SU-DHL-6 (cell line): ENCODE measurements around the gene DISP1.

ENCODE experiments used
- H2AFZ ChIP-seq: fragments of 200-600 bp; sonication (generic); 2 replicates; pipeline ENCODE4 v1.6.1; 2014; ENCODE audit warnings: low read depth, mild to moderate bottlenecking, moderate library complexity, mixed read lengths, antibody characterized with exemption, low read length; ENCODE audit not compliant: severe bottlenecking
- H3F3A ChIP-seq: fragments of 200-600 bp; shearing (Covaris generic); 2 replicates; pipeline ENCODE4 v1.6.0; 2016; ENCODE audit warnings: antibody characterized with exemption, mild to moderate bottlenecking; ENCODE audit not compliant: insufficient read depth
- H3K27ac ChIP-seq: fragments of 200-600 bp; sonication (generic); 2 replicates; pipeline ENCODE4 v1.5.1; 2016; ENCODE audit warnings: low read depth, mild to moderate bottlenecking, low read length, moderate library complexity, mixed read lengths
- H3K27me3 ChIP-seq: fragments of 200-600 bp; sonication (generic), shearing (Covaris generic); 2 replicates; pipeline ENCODE4 v1.6.0; 2014; ENCODE audit warnings: mild to moderate bottlenecking, low read length
- H3K36me3 ChIP-seq: fragments of 200-600 bp; sonication (generic); 2 replicates; pipeline ENCODE4 v1.6.1; 2014; ENCODE audit warnings: mild to moderate bottlenecking, low read length, mixed read lengths
- H3K4me2 ChIP-seq: fragments of 300-600, 200-600 bp; shearing (Covaris generic), sonication (generic); 2 replicates; pipeline ENCODE4 v1.6.0; 2014; ENCODE audit warnings: low read length, low read depth, mild to moderate bottlenecking; ENCODE audit not compliant: poor library complexity, severe bottlenecking
- H3K4me3 ChIP-seq: fragments of 200-600 bp; sonication (generic); 2 replicates; pipeline ENCODE4 v1.5.1; 2014; ENCODE audit warnings: antibody characterized with exemption, low read length, mild to moderate bottlenecking, mixed read lengths; ENCODE audit not compliant: insufficient read depth, poor library complexity, severe bottlenecking
- H3K79me2 ChIP-seq: fragments of 200-600 bp; sonication (generic); 2 replicates; pipeline ENCODE4 v1.6.1; 2014; ENCODE audit warnings: mild to moderate bottlenecking, low read length, moderate library complexity; ENCODE audit not compliant: insufficient read depth
- H3K9ac ChIP-seq: fragments of 200-600 bp; sonication (generic); 2 replicates; pipeline ENCODE4 v1.7.0; 2014; ENCODE audit warnings: mild to moderate bottlenecking, low read length
- H3K9me2 ChIP-seq: fragments of 200-600 bp; sonication (generic); replicated peaks from 2 replicates; pipeline ENCODE4 v1.6.1; 2014; ENCODE audit warnings: low read length; ENCODE audit not compliant: insufficient read depth
- H3K9me3 ChIP-seq: fragments of 200-600 bp; sonication (generic); 2 replicates; pipeline ENCODE4 v1.6.1; 2014; ENCODE audit warnings: low read length, mixed read lengths; ENCODE audit not compliant: insufficient read depth
- H4K20me1 ChIP-seq: fragments of 200-600 bp; sonication (generic); 2 replicates; pipeline ENCODE4 v1.6.1; 2014; ENCODE audit warnings: low read depth, mild to moderate bottlenecking, antibody characterized with exemption, low read length, moderate library complexity, mixed read lengths
- EZH2phosphoT487 ChIP-seq: fragments of 200-600 bp; sonication (generic), shearing (Covaris generic); conservative IDR thresholded peaks from 2 replicates; pipeline ENCODE4 v1.6.1; 2018; ENCODE audit warnings: mild to moderate bottlenecking, antibody characterized with exemption, low read length, moderate library complexity, mixed read lengths
- TF ChIP-seq, protein P1 (sequence below): fragments of 200-600 bp; sonication (generic); IDR thresholded peaks from one replicate; pipeline ENCODE4 v1.5.1; 2017; ENCODE audit warnings: antibody characterized with exemption, mild to moderate bottlenecking, low read length, moderate library complexity; ENCODE audit not compliant: insufficient read depth, poor library complexity, severe bottlenecking

DISP1 gene

DNA sequence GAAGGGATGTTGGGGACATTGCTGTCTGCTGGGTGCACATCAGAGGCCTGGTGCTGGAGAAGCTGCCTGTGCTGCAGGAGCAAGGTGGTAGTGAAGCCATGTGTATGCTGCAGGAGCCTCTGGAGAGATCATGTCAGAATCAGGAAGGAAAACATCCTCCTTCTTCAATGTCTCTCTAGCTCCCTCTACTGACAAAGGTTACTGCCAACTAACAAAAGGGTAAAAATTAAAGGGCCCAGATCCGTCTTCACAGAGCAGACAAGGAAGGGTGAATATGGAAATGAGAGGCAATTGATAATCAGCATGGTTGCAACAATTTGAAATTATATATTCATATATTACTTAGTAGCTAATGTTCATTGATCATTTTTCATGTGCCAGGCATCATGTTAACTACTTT is 45.7 kb upstream of the DISP1 start:
- Histone ChIP-seq H3K9me3 (peaks cover 10% of the 10 kb centered on the region; the same call in 1 of the 2 replicates), H3K9me2 (no peaks in the 10 kb centered on the region), H3K27me3 (no peaks in the 10 kb centered on the region), H3K27ac (no peak overlapping the region), H3K9ac (no peak overlapping the region), H3K4me3 (no peak overlapping the region), H2AFZ (no peak overlapping the region), H4K20me1 (no peaks in the 10 kb centered on the region), H3K4me2 (no peak overlapping the region), H3K36me3 (no peaks in the 10 kb centered on the region), H3K79me2 (no peaks in the 10 kb centered on the region), H3F3A (no peaks in the 10 kb centered on the region; the same call in 1 of the 2 replicates)
- TF ChIP-seq, protein P1, sequence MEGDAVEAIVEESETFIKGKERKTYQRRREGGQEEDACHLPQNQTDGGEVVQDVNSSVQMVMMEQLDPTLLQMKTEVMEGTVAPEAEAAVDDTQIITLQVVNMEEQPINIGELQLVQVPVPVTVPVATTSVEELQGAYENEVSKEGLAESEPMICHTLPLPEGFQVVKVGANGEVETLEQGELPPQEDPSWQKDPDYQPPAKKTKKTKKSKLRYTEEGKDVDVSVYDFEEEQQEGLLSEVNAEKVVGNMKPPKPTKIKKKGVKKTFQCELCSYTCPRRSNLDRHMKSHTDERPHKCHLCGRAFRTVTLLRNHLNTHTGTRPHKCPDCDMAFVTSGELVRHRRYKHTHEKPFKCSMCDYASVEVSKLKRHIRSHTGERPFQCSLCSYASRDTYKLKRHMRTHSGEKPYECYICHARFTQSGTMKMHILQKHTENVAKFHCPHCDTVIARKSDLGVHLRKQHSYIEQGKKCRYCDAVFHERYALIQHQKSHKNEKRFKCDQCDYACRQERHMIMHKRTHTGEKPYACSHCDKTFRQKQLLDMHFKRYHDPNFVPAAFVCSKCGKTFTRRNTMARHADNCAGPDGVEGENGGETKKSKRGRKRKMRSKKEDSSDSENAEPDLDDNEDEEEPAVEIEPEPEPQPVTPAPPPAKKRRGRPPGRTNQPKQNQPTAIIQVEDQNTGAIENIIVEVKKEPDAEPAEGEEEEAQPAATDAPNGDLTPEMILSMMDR = no peak
- no peak for TF ChIP-seq EZH2phosphoT487

DNA sequence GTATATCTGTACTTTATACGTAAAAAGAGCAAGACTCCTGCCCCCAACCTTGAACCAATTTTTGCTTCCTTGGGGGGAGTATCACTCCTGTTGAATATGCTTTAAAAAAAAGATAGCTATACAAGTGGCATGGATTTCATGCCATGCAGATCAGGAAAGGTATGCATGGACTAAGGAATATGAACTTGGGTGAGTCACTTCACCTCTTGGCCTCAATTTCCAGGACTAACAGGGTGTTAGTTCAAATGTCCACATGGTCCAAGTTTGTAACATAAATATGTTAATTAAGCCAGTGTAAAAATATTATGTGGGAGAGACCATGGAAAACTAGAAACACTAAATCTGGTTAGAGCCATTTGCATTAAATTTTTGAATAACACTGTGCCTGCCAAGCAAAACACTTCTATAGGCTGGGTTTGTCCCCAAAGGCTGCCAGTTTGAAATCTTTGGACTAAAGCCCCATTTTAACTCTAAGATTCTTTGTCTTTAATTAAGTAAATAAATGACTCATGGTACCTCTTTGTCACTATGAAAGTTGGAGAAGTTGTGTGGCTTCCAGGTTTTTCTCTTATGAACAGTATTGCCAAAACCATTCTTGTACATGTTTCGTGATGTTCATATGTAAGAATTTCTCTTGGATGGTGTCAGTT is 44.7 kb upstream of the DISP1 start:
- H3K9me3 ChIP-seq = peaks cover 10% of the 10 kb centered on the region; the same call in 1 of the 2 replicates
- H3F3A ChIP-seq = no peaks in the 10 kb centered on the region; the same call in 1 of the 2 replicates
- H3K36me3 ChIP-seq = no peaks in the 10 kb centered on the region
- H3K79me2 ChIP-seq = no peaks in the 10 kb centered on the region
- no peaks in the 10 kb centered on the region for H3K27me3 ChIP-seq
- no peak overlapping the region for H3K9ac ChIP-seq
- no peaks in the 10 kb centered on the region for H4K20me1 ChIP-seq
- H2AFZ ChIP-seq = no peak overlapping the region
- no peaks in the 10 kb centered on the region for H3K9me2 ChIP-seq
- no peak overlapping the region for H3K4me3 ChIP-seq
- no peak overlapping the region for H3K4me2 ChIP-seq
- no peak overlapping the region for H3K27ac ChIP-seq
- no peak for TF ChIP-seq EZH2phosphoT487
- TF ChIP-seq, protein P1 = no peak

DNA sequence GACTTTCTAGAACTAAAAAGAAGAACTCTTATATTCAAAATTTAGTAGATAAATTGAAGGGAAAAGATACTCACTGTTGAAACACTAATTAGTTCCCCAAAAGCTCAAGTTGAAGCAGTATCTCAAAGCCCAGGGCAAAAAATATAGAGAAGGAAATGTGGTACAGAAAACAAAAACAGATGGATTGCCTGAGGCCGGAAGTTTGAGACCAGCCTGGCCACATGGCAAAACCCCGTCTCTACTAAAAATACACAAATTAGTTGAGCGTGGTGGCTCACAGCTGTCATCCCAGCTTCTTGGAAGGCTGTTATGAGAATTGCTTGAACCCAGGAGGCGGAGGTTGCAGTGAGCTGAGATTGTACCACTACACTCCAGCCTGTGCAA is 41.9 kb upstream of the DISP1 start:
- TF ChIP-seq EZH2phosphoT487 = no peak
- TF ChIP-seq, protein P1 = no peak
- H3F3A ChIP-seq = no peaks in the 10 kb centered on the region; the same call in 1 of the 2 replicates
- H3K27ac ChIP-seq = no peak overlapping the region; the same call in 1 of the 2 replicates
- H3K27me3 ChIP-seq = no peaks in the 10 kb centered on the region
- no peaks in the 10 kb centered on the region for H3K79me2 ChIP-seq
- H3K4me3 ChIP-seq = no peak overlapping the region
- H3K9ac ChIP-seq = no peak overlapping the region
- H3K9me3 ChIP-seq = peaks cover 10% of the 10 kb centered on the region; the same call in 1 of the 2 replicates
- H3K36me3 ChIP-seq = no peaks in the 10 kb centered on the region
- H2AFZ ChIP-seq = no peak overlapping the region
- H4K20me1 ChIP-seq = no peaks in the 10 kb centered on the region
- H3K4me2 ChIP-seq = no peak overlapping the region
- no peaks in the 10 kb centered on the region for H3K9me2 ChIP-seq
